SK-N-SH treated with all-trans-retinoic acid at 6 μM for 48 hours (cell line): Measurements from ENCODE around the gene KCNN2.

Experiments
- ATAC-seq: fragments of 200-7000 bp; cut with Tn5 transposase; 3 replicates; pipeline ENCODE4 v1.9.1; 2020; ENCODE audit warnings: mild to moderate bottlenecking, moderate library complexity
- BACH2 ChIP-seq: fragments of 250-450 bp; sonication (Bioruptor Pico); IDR thresholded peaks from 2 replicates; pipeline ENCODE4 v1.9.0; 2021; ENCODE audit warnings: mild to moderate bottlenecking, borderline replicate concordance
- CSDC2 ChIP-seq: fragments of 250-450 bp; sonication (Bioruptor Pico); IDR thresholded peaks from 2 replicates; pipeline ENCODE4 v1.5.0; 2020; ENCODE audit warnings: mild to moderate bottlenecking, moderate library complexity
- ESRRG ChIP-seq: fragments of 250-450 bp; sonication (Bioruptor Pico); IDR thresholded peaks from 2 replicates; pipeline ENCODE4 v1.6.1; 2021; ENCODE audit warnings: mild to moderate bottlenecking
- GLIS3 ChIP-seq: fragments of 250-450 bp; sonication (Bioruptor Pico); IDR thresholded peaks from 2 replicates; pipeline ENCODE4 v1.5.0; 2020; ENCODE audit warnings: mild to moderate bottlenecking, moderate library complexity
- ISL1 ChIP-seq: fragments of 250-450 bp; sonication (Bioruptor Pico); IDR thresholded peaks from 2 replicates; pipeline ENCODE4 v2.1.2; 2022; ENCODE audit warnings: mild to moderate bottlenecking, moderate library complexity
- OSR1 ChIP-seq: fragments of 250-450 bp; sonication (Bioruptor Pico); IDR thresholded peaks from 2 replicates; pipeline ENCODE4 v1.8.0; 2022; ENCODE audit warnings: moderate library complexity, mild to moderate bottlenecking, inconsistent platforms
- PPARA ChIP-seq: fragments of 250-450 bp; sonication (Bioruptor Pico); IDR thresholded peaks from 2 replicates; pipeline ENCODE4 v1.5.0; 2020; ENCODE audit warnings: mild to moderate bottlenecking, borderline replicate concordance
- RARB ChIP-seq: fragments of 250-450 bp; sonication (Bioruptor Pico); IDR thresholded peaks from 2 replicates; pipeline ENCODE4 v1.8.0; 2021; ENCODE audit warnings: mild to moderate bottlenecking, moderate library complexity
- SNAI2 ChIP-seq: fragments of 250-450 bp; sonication (Bioruptor Pico); IDR thresholded peaks from 2 replicates; pipeline ENCODE4 v1.5.0; 2020; ENCODE audit warnings: mild to moderate bottlenecking, moderate library complexity
- TCF4 ChIP-seq: fragments of 250-450 bp; sonication (Bioruptor Pico); IDR thresholded peaks from 2 replicates; pipeline ENCODE4 v1.8.0; 2021; ENCODE audit warnings: mild to moderate bottlenecking, moderate library complexity, borderline replicate concordance
- TOX ChIP-seq: fragments of 250-450 bp; sonication (Bioruptor Pico); IDR thresholded peaks from 2 replicates; pipeline ENCODE4 v1.8.0; 2021; ENCODE audit warnings: mild to moderate bottlenecking, moderate library complexity, borderline replicate concordance
- ZC3H10 ChIP-seq: fragments of 250-450 bp; sonication (Bioruptor Pico); IDR thresholded peaks from 2 replicates; pipeline ENCODE4 v1.5.1; 2021; ENCODE audit warnings: mild to moderate bottlenecking, moderate library complexity
- ZFP3 ChIP-seq: fragments of 250-450 bp; sonication (Bioruptor Pico); IDR thresholded peaks from 2 replicates; pipeline ENCODE4 v1.5.0; 2020; ENCODE audit warnings: mild to moderate bottlenecking, moderate library complexity
- ZFP30 ChIP-seq: fragments of 450-650 bp; formaldehyde crosslinking; IDR thresholded peaks from 2 replicates; pipeline ENCODE4 v1.5.0; 2022; ENCODE audit warnings: mild to moderate bottlenecking, moderate library complexity
- ZNF565 ChIP-seq: fragments of 450-650 bp; formaldehyde crosslinking; conservative IDR thresholded peaks from 2 replicates; pipeline ENCODE4 v1.5.0; 2020; ENCODE audit warnings: low read depth, mild to moderate bottlenecking, moderate library complexity
- ZNF70 ChIP-seq: fragments of 450-650 bp; formaldehyde crosslinking; IDR thresholded peaks from 2 replicates; pipeline ENCODE4 v1.5.0; 2020; ENCODE audit warnings: mild to moderate bottlenecking, moderate library complexity
- ZNF8 ChIP-seq: fragments of 450-650 bp; formaldehyde crosslinking; IDR thresholded peaks from 2 replicates; pipeline ENCODE4 v1.5.0; 2020; ENCODE audit warnings: mild to moderate bottlenecking, moderate library complexity
- TF ChIP-seq, protein P1 (sequence below): fragments of 250-450 bp; sonication (Bioruptor Pico); IDR thresholded peaks from 2 replicates; pipeline ENCODE4 v1.5.0; 2020; ENCODE audit warnings: mild to moderate bottlenecking, moderate library complexity
- TF ChIP-seq, protein P2 (sequence below): fragments of 250-450 bp; sonication (Bioruptor Pico); IDR thresholded peaks from 2 replicates; pipeline ENCODE4 v1.5.1; 2021; ENCODE audit warnings: mild to moderate bottlenecking, moderate library complexity
- TF ChIP-seq, protein P3 (sequence below): fragments of 250-450 bp; sonication (Bioruptor Pico); IDR thresholded peaks from 2 replicates; pipeline ENCODE4 v1.5.1; 2020; ENCODE audit warnings: low read depth, mild to moderate bottlenecking, moderate library complexity
- TF ChIP-seq, protein P4 (sequence below): fragments of 250-450 bp; sonication (Bioruptor Pico); IDR thresholded peaks from 2 replicates; pipeline ENCODE4 v1.8.0; 2020; ENCODE audit warnings: mild to moderate bottlenecking, moderate library complexity, borderline replicate concordance
- TF ChIP-seq, protein P5 (sequence below): fragments of 250-450 bp; sonication (Bioruptor Pico); IDR thresholded peaks from 2 replicates; pipeline ENCODE4 v1.8.0; 2021; ENCODE audit warnings: low read depth, mild to moderate bottlenecking, moderate library complexity, borderline replicate concordance

Gene KCNN2

DNA sequence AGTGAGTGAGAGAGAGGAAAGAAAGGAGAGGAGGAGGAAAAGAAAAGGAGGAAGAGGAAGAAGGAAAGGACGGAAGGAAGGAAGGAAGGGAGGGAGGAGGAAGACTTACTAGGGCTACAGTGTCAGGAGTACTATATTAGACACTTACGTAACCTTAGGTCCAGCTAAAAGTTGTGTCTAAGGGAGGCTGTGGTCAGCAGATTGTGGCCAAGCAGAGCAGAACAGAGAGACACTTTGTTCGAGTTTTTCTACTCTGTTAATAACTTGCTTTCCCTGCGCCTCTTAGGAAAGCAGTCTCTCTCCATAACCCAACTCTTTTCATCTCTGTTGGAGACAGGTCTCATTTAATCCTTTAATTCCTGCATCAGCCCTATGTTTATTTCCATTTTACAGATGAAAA lies 138.9 kb downstream of the KCNN2 start:
- no peak for TF ChIP-seq RARB (CRISPR knock-in tag)
- TF ChIP-seq, protein P1, sequence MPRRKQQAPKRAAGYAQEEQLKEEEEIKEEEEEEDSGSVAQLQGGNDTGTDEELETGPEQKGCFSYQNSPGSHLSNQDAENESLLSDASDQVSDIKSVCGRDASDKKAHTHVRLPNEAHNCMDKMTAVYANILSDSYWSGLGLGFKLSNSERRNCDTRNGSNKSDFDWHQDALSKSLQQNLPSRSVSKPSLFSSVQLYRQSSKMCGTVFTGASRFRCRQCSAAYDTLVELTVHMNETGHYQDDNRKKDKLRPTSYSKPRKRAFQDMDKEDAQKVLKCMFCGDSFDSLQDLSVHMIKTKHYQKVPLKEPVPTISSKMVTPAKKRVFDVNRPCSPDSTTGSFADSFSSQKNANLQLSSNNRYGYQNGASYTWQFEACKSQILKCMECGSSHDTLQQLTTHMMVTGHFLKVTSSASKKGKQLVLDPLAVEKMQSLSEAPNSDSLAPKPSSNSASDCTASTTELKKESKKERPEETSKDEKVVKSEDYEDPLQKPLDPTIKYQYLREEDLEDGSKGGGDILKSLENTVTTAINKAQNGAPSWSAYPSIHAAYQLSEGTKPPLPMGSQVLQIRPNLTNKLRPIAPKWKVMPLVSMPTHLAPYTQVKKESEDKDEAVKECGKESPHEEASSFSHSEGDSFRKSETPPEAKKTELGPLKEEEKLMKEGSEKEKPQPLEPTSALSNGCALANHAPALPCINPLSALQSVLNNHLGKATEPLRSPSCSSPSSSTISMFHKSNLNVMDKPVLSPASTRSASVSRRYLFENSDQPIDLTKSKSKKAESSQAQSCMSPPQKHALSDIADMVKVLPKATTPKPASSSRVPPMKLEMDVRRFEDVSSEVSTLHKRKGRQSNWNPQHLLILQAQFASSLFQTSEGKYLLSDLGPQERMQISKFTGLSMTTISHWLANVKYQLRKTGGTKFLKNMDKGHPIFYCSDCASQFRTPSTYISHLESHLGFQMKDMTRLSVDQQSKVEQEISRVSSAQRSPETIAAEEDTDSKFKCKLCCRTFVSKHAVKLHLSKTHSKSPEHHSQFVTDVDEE = no peak
- TF ChIP-seq CSDC2 (CRISPR knock-in tag) = no peak
- no peak for TF ChIP-seq PPARA (CRISPR knock-in tag)
- no peak for TF ChIP-seq ZFP3 (CRISPR knock-in tag)
- no peak for TF ChIP-seq ISL1
- no peak for TF ChIP-seq ESRRG (CRISPR knock-in tag)
- TF ChIP-seq ZC3H10 (CRISPR knock-in tag) = no peak
- no peak for TF ChIP-seq GLIS3 (CRISPR knock-in tag)
- TF ChIP-seq, protein P2, sequence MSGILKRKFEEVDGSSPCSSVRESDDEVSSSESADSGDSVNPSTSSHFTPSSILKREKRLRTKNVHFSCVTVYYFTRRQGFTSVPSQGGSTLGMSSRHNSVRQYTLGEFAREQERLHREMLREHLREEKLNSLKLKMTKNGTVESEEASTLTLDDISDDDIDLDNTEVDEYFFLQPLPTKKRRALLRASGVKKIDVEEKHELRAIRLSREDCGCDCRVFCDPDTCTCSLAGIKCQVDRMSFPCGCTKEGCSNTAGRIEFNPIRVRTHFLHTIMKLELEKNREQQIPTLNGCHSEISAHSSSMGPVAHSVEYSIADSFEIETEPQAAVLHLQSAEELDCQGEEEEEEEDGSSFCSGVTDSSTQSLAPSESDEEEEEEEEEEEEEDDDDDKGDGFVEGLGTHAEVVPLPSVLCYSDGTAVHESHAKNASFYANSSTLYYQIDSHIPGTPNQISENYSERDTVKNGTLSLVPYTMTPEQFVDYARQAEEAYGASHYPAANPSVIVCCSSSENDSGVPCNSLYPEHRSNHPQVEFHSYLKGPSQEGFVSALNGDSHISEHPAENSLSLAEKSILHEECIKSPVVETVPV (CRISPR knock-in tag) = no peak
- TF ChIP-seq SNAI2 (CRISPR knock-in tag) = no peak
- TF ChIP-seq, protein P3, sequence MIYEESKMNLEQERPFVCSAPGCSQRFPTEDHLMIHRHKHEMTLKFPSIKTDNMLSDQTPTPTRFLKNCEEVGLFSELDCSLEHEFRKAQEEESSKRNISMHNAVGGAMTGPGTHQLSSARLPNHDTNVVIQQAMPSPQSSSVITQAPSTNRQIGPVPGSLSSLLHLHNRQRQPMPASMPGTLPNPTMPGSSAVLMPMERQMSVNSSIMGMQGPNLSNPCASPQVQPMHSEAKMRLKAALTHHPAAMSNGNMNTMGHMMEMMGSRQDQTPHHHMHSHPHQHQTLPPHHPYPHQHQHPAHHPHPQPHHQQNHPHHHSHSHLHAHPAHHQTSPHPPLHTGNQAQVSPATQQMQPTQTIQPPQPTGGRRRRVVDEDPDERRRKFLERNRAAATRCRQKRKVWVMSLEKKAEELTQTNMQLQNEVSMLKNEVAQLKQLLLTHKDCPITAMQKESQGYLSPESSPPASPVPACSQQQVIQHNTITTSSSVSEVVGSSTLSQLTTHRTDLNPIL (CRISPR knock-in tag) = no peak
- no peak for TF ChIP-seq ZNF565 (CRISPR knock-in tag)
- TF ChIP-seq TOX = no peak
- TF ChIP-seq, protein P4, sequence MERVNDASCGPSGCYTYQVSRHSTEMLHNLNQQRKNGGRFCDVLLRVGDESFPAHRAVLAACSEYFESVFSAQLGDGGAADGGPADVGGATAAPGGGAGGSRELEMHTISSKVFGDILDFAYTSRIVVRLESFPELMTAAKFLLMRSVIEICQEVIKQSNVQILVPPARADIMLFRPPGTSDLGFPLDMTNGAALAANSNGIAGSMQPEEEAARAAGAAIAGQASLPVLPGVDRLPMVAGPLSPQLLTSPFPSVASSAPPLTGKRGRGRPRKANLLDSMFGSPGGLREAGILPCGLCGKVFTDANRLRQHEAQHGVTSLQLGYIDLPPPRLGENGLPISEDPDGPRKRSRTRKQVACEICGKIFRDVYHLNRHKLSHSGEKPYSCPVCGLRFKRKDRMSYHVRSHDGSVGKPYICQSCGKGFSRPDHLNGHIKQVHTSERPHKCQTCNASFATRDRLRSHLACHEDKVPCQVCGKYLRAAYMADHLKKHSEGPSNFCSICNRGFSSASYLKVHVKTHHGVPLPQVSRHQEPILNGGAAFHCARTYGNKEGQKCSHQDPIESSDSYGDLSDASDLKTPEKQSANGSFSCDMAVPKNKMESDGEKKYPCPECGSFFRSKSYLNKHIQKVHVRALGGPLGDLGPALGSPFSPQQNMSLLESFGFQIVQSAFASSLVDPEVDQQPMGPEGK (CRISPR knock-in tag) = no peak
- TF ChIP-seq, protein P5, sequence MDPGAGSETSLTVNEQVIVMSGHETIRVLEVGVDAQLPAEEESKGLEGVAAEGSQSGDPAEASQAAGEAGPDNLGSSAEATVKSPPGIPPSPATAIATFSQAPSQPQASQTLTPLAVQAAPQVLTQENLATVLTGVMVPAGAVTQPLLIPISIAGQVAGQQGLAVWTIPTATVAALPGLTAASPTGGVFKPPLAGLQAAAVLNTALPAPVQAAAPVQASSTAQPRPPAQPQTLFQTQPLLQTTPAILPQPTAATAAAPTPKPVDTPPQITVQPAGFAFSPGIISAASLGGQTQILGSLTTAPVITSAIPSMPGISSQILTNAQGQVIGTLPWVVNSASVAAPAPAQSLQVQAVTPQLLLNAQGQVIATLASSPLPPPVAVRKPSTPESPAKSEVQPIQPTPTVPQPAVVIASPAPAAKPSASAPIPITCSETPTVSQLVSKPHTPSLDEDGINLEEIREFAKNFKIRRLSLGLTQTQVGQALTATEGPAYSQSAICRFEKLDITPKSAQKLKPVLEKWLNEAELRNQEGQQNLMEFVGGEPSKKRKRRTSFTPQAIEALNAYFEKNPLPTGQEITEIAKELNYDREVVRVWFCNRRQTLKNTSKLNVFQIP = no peak
- no peak for TF ChIP-seq BACH2 (CRISPR knock-in tag)
- TF ChIP-seq ZNF8 = no peak
- no peak for TF ChIP-seq OSR1 (CRISPR knock-in tag)
- no peak for TF ChIP-seq ZFP30
- ATAC-seq = no peak

DNA sequence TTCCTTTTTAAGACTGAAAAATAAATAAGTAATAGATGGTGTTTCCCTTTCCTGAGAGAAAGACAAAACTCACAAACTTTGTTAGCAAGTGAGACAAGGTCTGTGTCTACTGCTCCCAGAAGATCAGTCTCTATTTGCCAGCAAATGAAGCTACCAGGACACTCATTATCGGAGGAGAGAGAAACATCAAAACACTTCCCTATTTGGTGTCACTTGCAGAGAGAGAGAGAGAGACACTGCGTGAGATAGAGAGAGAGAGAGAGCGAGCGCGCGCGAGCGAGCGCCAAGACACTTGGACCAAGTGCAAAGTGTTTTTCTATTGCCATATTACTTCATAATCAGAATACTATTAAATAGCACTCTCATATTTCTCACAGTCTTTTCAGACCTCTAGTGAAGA lies 142.7 kb downstream of the KCNN2 start:
- TF ChIP-seq OSR1 (CRISPR knock-in tag) (no peak), PPARA (CRISPR knock-in tag) (no peak), ZNF565 (CRISPR knock-in tag) (no peak), ZNF8 (no peak), ZC3H10 (CRISPR knock-in tag) (no peak), ISL1 (no peak), ZNF70 (CRISPR knock-in tag) (no peak), TOX (no peak), TCF4 (CRISPR knock-in tag) (no peak), SNAI2 (CRISPR knock-in tag) (no peak), BACH2 (CRISPR knock-in tag) (no peak), ZFP30 (no peak), RARB (CRISPR knock-in tag) (no peak)
- TF ChIP-seq, protein P2 (CRISPR knock-in tag) = no peak
- TF ChIP-seq, protein P4 (CRISPR knock-in tag) = no peak
- TF ChIP-seq, protein P5 = no peak
- TF ChIP-seq, all 23 proteins: peak for 0
- no peak for ATAC-seq
